ENCODE measurements around the gene CHST8.
"Not testable (repeated sequence)": the region's sequence is repeated elsewhere in the genome, so short reads cannot be mapped to it uniquely, and the experiment has no call there.

Gene CHST8

GRCh38 chr19:33695547-33695946 is 73.8 kb downstream of the CHST8 start:
- DNase-seq = not testable (repeated sequence)

DNA sequence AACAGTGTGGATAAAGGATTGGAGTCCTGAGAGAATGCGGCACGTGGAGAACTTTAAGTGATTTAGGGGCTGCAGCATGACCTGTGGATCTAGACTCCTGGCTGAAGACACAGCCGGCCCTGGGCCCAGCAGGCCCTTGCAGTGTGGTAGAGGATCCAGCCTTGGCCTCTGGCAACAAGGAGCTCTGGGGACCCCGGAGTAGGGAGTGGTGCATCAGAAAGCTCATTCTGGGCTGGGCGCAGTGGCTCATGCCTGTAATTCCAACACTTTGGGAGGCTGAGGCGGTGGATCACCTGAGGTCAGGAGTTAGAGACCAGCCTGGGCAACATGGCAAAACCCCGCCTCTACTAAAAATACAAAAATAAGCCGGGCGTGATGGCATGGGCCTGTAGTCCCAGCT is 76.0 kb downstream of the CHST8 start:
- no peak for DNase-seq

GRCh38 chr19:33698576-33699435 is 77.1 kb downstream of the CHST8 start:
- DNase-seq = no peak

DNA sequence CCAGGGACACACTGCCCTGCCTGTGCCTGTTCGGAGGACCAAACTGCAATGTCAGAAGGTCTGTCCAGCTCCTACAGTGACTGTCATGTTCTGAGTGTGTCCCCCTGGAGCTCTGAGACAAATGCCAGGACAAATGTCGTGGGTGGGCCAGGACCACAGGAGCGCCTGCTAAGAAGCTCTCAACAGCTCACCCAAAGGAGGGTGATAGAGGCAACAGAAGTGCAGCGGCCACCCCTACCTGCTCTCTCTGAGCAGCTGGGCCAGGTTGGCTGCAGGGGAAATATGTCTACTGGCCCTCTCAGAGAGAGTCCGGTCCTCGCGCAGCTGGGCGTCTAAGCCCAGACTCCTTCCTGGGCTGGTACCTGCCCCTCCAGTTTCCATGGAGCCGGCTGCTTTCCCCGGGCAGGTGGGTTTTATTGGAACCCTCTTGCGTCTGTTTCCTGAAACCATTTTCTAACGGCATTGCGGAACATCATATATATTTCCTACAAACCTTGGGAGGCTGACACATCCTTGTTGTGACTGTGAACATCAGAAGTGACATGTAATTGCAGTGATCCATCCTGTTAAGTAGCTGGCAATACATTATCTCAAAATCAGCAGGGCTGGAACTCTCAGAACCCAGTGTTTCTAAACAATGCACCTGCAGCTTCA is 78.1 kb downstream of the CHST8 start:
- no peak for DNase-seq

DNA sequence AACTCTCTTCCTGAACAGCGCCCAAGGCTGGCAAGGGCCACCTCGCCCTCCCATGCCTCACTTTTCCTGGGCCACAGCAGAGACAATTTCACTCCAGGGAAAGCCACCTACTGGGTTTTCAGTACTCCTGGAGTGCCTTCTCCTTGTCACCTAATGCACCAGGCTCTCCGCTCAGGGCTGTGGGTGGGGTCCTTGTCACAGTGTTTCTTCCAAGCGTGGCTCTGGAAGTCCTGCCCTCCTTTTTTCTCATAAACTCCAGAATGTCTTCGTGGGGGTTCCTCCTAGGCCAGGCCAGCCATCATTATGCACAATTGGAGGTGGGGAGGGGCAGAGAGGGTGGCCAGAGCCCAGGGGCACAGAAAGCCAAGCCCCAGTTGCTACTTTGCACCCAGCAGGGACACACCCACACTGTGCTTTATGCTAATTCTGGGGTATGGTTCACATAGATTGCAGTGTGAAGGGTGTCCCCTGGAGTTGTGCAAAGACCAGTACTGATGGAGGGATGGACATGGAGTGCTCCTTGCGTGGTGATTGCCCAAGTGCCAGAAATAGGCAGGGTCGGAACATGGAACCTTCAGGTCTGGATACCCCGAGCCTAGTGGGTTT is 78.8 kb downstream of the CHST8 start:
- DNase-seq = no peak

DNA sequence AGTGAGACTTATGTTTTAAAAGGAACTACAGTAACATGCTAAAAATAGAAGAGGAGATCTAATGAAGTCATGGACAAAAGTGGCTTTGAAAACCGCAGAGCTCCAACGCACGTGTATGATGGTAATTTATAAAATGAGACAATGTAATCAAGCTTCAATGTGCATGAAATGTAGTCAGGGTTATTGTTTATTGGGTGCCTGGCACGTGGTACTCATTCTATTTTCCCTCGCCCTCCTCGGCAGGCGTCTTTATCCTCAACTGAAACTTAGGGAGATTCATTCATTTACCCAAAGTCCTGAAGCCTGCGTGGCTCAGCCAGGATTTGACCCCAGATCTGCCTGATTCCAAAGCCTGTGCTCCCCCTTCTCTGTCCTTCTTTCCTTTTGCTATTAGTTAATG is 79.8 kb downstream of the CHST8 start:
- DNase-seq = no peak

DNA sequence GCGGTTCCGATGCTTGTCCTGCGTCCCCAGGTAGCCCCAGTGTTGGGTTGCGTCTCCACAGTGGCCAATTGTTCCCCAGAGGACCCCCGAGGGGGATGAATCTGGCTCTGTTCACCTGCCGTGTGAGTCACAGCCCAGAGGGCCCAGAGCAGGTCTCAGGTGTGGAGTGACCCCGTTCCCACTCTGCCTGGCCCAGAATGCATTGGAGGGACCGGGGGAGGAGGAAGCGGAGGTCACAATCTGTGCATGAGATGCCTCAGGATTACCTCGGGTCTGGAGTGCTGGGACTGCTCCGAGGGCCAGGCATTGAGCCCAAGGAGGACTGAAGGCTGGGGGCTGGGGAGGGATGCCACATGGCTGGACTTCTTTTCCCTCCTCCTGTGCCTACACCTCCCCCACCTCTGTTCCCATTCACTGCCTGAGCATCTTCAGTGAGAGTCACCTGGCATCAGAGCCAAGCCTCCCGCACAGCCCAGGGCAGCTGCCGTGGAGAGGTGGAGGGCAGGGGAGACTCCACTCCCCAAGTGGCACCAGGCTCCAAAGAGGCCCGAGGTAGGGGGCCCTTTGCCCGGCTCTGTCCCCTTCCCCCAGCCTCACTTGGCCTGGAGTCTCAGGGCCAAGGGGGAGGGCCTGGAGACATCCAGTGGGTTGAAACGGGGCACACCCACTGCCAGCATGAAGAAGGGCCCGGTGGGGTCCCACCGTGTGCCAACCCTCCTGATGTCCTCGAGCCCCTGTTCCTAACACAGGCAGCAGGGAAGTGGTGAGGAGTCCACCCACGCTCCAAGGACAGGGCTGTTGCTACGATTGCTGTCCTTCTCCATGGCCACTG is 81.1 kb downstream of the CHST8 start:
- DNase-seq = no peak

GRCh38 chr19:33703438-33703750 is 81.6 kb downstream of the CHST8 start:
- no peak for DNase-seq

DNA sequence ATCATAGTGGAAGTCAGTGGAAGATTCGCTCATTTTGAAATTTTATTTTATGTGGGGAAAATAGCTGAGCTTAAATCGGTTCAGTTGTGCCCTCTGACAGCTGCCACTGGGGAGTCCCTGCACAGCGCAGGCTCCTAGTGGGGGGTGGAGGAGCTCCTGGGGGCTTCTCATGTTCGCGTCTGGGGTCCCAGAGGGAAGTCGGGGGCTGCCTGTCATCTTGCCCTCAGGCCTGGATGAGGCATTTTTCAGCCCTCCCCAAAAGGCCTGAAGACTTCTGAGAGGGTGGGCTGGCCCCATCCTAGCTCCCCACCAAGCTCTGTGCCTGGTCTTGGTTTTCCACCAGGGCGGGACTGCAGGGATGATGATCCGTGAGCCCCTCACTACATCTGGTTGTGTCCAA is 82.1 kb downstream of the CHST8 start:
- DNase-seq = no peak

GRCh38 chr19:33704271-33704670 is 82.5 kb downstream of the CHST8 start:
- DNase-seq = no peak

DNA sequence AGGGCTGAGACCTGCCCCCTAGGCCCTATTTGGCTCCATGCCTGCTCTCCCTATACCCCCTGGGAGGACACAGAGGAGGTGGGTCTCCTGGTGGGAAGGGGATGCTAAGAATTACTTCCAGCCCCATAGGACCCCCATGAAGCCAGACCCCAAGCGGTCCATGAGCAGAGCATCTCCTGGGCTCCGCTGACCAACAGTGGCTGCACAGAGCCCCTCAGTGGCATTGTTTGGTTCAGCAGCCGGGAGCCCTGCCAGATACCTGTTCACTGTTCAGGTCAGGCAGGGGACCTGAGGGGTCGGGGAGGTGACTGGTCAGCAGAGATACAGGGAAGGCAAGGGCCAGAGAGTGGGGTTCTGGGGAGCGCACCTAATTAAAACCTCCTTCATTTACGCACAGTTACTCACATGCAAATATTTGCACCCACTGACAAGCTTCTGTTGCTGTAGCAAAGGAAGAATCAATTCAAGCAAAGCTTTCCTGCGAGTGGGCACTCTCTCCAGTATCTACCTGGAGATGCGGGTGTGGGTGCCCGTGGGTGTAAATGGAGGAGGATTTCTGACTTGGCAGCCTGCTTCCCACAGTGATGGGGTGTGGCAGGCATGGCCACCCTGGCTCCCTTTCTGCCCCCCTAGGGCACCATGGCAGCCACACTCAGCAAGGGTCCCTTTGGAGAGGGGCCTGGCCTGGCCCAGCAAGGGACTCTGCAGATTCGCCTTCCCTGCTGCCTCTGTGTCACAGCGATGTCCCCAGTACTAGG is 83.5 kb downstream of the CHST8 start:
- DNase-seq = no peak

DNA sequence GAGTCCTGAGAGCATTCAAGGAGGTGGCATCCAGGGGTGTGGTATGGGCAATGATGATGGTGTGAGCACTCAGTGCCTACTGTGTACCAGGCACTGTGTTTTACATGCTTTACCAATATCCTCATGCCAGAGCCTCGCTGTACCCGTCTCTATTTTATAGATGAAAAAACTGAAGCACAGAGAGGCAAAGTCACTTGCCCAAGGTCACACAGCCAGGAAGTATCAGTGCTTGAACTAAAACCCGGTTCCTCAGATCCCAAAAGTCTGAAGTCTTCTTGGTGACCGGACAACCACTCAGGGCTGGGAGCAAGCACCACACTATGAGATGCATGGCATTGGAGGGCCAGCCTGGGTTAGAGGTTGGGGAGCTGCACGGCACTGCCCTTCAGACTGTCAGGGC is 84.1 kb downstream of the CHST8 start:
- no peak for DNase-seq

- no peak for DNase-seq
These were observed 84.9 kb downstream of the CHST8 start for GRCh38 chr19:33706631-33707030.

DNA sequence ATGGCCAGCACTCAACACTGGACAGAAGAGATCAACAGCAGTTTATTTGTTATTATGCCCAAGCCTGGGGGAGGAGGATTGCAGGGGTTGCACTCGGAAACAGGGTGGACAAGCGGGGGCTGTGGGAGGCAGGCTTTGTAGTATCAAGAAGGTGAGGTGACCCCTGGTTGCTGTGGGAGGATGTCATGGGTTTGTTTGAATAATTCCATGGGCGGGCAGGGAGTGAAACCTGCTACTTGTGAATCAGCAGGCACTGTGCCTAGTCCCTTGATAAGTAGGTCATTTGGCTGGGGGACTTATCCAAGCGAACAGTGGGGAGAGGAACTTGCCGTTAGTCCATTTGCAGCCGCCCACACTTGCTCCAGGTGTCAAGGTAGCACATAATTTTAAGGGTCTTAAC is 90.5 kb downstream of the CHST8 start:
- DNase-seq = no peak

DNA sequence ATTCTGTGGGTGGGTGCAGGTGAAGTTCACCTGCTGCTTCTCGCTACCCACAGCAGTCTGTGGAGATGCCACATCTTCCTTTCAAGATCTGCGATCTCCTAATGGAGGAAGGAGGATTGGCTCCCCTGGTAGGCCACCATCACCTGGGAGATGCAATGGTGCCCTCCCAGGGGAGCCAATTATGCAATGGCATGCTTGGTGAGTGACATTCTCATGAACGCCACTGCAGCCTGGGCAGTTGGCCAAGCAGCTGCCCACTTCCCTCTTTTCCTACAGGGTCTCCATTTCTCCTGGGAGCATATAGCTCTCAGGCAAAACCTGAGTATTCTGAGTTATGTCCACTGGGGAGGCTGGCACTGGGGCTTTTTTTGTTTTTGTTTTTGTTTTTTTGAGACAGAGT is 91.4 kb downstream of the CHST8 start:
- no peak for DNase-seq

DNA sequence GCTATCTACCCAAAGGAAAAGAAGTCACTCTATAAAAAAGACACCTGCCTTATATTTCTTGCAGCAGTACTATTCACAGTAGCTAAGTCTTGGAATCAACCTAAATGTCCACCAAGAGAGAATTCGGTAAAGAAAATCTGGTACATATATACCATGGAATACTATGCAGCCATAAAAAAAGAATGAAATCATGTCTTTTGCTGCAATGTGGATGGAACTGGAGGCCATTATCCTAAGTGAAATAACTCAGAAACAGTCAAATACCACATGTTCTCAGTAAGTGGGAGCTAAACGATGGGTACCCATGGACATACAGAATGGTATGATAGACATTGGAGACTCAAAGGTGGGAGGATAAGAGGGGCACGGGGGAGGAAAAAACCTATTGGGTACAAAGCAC is 92.4 kb downstream of the CHST8 start:
- DNase-seq = no peak

DNA sequence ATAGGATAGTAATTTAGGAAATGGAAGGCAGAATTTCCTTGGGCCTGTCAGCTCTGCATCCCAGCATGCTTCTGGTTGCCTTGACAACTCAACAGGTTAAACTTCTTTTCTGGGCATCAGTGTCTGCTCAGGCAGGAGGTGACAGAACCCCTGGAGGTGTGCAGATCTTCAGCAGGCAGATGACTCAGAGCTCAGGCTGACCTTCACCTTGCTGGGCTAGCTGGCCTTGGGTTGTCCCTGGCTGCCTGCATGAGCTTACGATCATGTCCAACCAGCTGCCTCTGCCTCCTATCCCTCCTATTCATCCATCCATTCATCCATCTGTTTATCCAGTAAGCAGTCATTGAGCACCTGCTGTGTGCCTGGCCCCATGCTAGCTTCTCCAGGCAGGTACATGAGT is 93.7 kb downstream of the CHST8 start:
- no peak for DNase-seq

- no peak for DNase-seq
These were observed 96.1 kb downstream of the CHST8 start for GRCh38 chr19:33717878-33718277.

- no peak for DNase-seq
These were observed 97.0 kb downstream of the CHST8 start for GRCh38 chr19:33718651-33719254.

- no peak for DNase-seq
These were observed 97.8 kb downstream of the CHST8 start for GRCh38 chr19:33719366-33720154.

GRCh38 chr19:33720155-33720493 is 98.4 kb downstream of the CHST8 start:
- no peak for DNase-seq
